Kidney epithelial cell (primary cell): ENCODE data around the gene RAB4B. TPM values are rescaled to one million over a fixed set of nuclear protein-coding genes. Genes with fewer than 3 reads are reported as not detected.

ENCODE experiments used
- DNase-seq: peaks from one replicate; pipeline ENCODE4 v3.0.0-alpha.2; 2010; ENCODE audit warnings: low read depth
- H3K27me3 ChIP-seq: 2 replicates; pipeline ENCODE4 v1.6.0; 2011; ENCODE audit warnings: low read length; ENCODE audit not compliant: control insufficient read depth, insufficient read depth
- H3K36me3 ChIP-seq: 2 replicates; pipeline ENCODE4 v1.5.1; 2011; ENCODE audit warnings: low read length; ENCODE audit not compliant: control insufficient read depth, insufficient read depth
- H3K4me3 ChIP-seq: 2 replicates; pipeline ENCODE4 v1.5.1; 2011; ENCODE audit warnings: low read depth, mild to moderate bottlenecking, control low read depth, low read length
- CTCF ChIP-seq: IDR thresholded peaks from 2 replicates; pipeline ENCODE4 v1.5.1; 2011; ENCODE audit warnings: mild to moderate bottlenecking, moderate library complexity, low read length, control low read depth, inconsistent platforms; ENCODE audit not compliant: insufficient read depth, poor library complexity, severe bottlenecking
- total RNA-seq: library from RNA; depleted of rRNA; stranded (reverse); fragments of >200 nt; gene quantifications from 2 replicates; pipeline ENCODE4 v1.2.3, GENCODE V29; 2015

Gene RAB4B
- total RNA-seq, 1 donor from 2014 or later: 23.0 TPM

DNA sequence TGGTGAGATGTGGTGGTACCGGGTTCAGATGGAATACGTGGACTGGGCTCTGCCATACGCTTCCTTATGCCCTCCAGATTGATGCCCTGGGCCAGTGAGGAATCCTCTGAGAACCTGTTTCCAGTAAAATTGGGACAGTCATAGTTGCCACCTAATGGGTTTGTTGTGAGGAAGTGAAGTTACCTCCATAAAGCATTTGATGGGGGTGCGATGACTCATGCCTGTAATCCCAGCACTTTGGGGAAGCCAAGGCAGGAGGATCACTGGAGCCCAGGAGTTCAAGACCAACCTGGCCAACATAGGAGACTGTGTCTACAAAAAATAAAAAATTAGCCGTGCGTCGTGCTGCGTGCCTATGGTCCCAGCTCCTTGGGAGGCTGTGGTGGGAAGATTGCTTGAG lies 22.3 kb upstream of the RAB4B start:
- peaks cover 3% of the 10 kb centered on the region for H3K36me3 ChIP-seq
- no peak for DNase-seq
- no peak for TF ChIP-seq CTCF

GRCh38 chr19:40756502-40757110 lies 21.4 kb upstream of the RAB4B start:
- H3K4me3 ChIP-seq: no peak overlapping the region
- no peak for DNase-seq
- H3K36me3 ChIP-seq: peaks cover 1% of the 10 kb centered on the region
- H3K27me3 ChIP-seq: no peaks in the 10 kb centered on the region
- TF ChIP-seq CTCF: no peak

More for the DNA sequence above, 22.3 kb upstream of the RAB4B start:
- H3K27me3 ChIP-seq: no peaks in the 10 kb centered on the region
- H3K4me3 ChIP-seq: no peak overlapping the region

GRCh38 chr19:40758491-40758890 lies 19.6 kb upstream of the RAB4B start:
- Histone ChIP-seq H3K27me3 (no peaks in the 10 kb centered on the region), H3K4me3 (no peak overlapping the region), H3K36me3 (peaks cover 3% of the 10 kb centered on the region)
- no peak for DNase-seq
- TF ChIP-seq CTCF: no peak

DNA sequence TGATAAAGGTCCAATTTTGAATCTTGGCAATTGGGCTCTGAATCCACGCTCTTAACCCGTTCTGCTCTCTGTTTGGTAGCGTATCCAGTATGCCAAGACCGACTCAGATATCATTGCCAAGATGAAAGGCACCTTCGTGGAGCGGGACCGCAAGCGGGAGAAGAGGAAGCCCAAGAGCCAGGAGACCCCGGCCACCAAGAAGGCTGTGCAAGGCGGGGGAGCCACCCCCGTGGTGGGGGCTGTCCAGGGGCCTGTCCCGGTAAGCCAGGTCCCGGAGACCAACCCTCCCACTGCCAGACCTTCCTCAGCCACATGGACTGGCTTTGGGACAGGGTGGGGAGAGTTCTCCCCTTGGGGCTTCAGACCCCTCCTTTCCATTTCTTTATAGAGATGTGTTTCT lies 18.7 kb upstream of the RAB4B start:
- TF ChIP-seq CTCF: no peak
- H3K36me3 ChIP-seq: peaks cover 4% of the 10 kb centered on the region
- H3K4me3 ChIP-seq: no peak overlapping the region
- no peak for DNase-seq
- no peaks in the 10 kb centered on the region for H3K27me3 ChIP-seq

GRCh38 chr19:40762754-40763470 lies 15.1 kb upstream of the RAB4B start:
- no peak for DNase-seq
- Histone ChIP-seq H3K27me3 (no peaks in the 10 kb centered on the region), H3K4me3 (no peak overlapping the region), H3K36me3 (peaks cover 5% of the 10 kb centered on the region)
- no peak for TF ChIP-seq CTCF
